WERI-Rb-1 (cell line): ENCODE results near the gene TMEM203.

ENCODE experiments used
- DNase-seq: peaks from one replicate; pipeline ENCODE4 v3.0.0-alpha.2; 2020
- H3K27ac ChIP-seq: fragments of 250-450 bp; sonication (Bioruptor Pico); 2 replicates; pipeline ENCODE4 v1.5.1; 2020; ENCODE audit warnings: mild to moderate bottlenecking, moderate library complexity
- H3K27me3 ChIP-seq: fragments of 250-450 bp; sonication (Bioruptor Pico); 2 replicates; pipeline ENCODE4 v1.5.1; 2021; ENCODE audit warnings: mild to moderate bottlenecking, low read depth, moderate library complexity; ENCODE audit not compliant: insufficient read depth, severe bottlenecking
- H3K36me3 ChIP-seq: fragments of 250-450 bp; sonication (Bioruptor Pico); 2 replicates; pipeline ENCODE4 v1.5.1; 2020; ENCODE audit warnings: mild to moderate bottlenecking, moderate library complexity
- H3K4me3 ChIP-seq: 2 replicates; pipeline ENCODE4 v1.5.1; 2011; ENCODE audit warnings: low read depth, mild to moderate bottlenecking, control low read depth, low read length
- H3K9me3 ChIP-seq: fragments of 250-450 bp; sonication (Bioruptor Pico); 2 replicates; pipeline ENCODE4 v1.5.1; 2021; ENCODE audit warnings: mild to moderate bottlenecking, moderate library complexity; ENCODE audit not compliant: severe bottlenecking
- CTCF ChIP-seq: IDR thresholded peaks from 2 replicates; pipeline ENCODE4 v1.5.1; 2011; ENCODE audit warnings: low read depth, mild to moderate bottlenecking, control low read depth, inconsistent platforms, low read length

TMEM203 gene

GRCh38 chr9:137181680-137182079 is 23.8 kb downstream of the TMEM203 start:
- DNase-seq: no peak
- H3K9me3 ChIP-seq: no peaks in the 10 kb centered on the region
- no peak overlapping the region for H3K27ac ChIP-seq
- H3K27me3 ChIP-seq: no peaks in the 10 kb centered on the region
- no peaks in the 10 kb centered on the region for H3K36me3 ChIP-seq
- TF ChIP-seq CTCF: no peak
- no peak overlapping the region for H3K4me3 ChIP-seq

- Histone ChIP-seq H3K4me3 (no peak overlapping the region), H3K27me3 (no peaks in the 10 kb centered on the region), H3K36me3 (no peaks in the 10 kb centered on the region), H3K27ac (no peak overlapping the region), H3K9me3 (no peaks in the 10 kb centered on the region)
- no peak for TF ChIP-seq CTCF
- DNase-seq: no peak
Observed at GRCh38 chr9:137180491-137180890, 25.0 kb downstream of the TMEM203 start.

GRCh38 chr9:137179761-137180160 is 25.7 kb downstream of the TMEM203 start:
- Histone ChIP-seq H3K9me3 (no peaks in the 10 kb centered on the region), H3K36me3 (no peaks in the 10 kb centered on the region), H3K27ac (no peak overlapping the region), H3K27me3 (no peaks in the 10 kb centered on the region), H3K4me3 (no peak overlapping the region)
- DNase-seq: no peak
- no peak for TF ChIP-seq CTCF

DNA sequence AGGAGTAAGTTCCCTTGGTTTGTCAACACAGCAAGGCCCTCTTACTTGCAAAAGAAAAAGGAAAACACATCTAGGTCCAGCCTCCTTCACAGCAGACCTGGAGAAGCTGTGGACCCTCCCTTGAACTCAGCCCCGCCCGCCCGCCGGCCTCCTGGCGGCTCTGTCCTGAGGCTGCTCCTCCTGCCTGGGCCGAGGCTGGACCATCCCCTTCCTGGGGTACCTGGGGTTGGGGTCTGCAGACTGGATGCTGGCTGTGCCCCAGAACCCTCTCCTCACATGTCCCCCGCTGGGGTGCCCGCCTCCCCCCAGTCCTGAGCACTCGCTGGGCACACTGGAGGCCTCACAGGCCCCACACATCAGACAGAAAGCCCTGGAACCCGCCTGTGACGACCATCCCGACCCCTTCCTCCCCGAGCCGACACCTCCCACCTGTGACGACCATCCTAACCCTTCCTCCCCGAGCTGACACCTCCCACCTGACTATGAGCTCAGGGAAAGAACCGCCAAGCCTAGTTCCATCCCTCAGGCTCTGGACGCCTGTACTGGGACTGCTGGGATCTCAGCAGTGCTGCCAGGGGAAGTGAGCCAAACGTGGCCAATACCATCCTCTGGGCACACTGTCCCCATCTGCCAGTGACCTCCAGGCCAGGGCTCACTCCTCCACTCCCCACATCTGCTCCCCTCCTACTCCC is 26.4 kb downstream of the TMEM203 start:
- TF ChIP-seq CTCF: no peak
- Histone ChIP-seq H3K27ac (no peak overlapping the region), H3K36me3 (no peaks in the 10 kb centered on the region)

GRCh38 chr9:137178201-137178938 is 27.1 kb downstream of the TMEM203 start:
- H3K27ac ChIP-seq: no peak overlapping the region
- no peak for DNase-seq

More for the DNA sequence above, 26.4 kb downstream of the TMEM203 start:
- Histone ChIP-seq H3K9me3 (no peaks in the 10 kb centered on the region), H3K4me3 (no peak overlapping the region), H3K27me3 (no peaks in the 10 kb centered on the region)
- DNase-seq: no peak

More at GRCh38 chr9:137178201-137178938, 27.1 kb downstream of the TMEM203 start:
- Histone ChIP-seq H3K9me3 (no peaks in the 10 kb centered on the region), H3K4me3 (no peak overlapping the region), H3K27me3 (no peaks in the 10 kb centered on the region), H3K36me3 (no peaks in the 10 kb centered on the region)
- TF ChIP-seq CTCF: no peak
